ENCODE results near the gene DFFA.

DNA sequence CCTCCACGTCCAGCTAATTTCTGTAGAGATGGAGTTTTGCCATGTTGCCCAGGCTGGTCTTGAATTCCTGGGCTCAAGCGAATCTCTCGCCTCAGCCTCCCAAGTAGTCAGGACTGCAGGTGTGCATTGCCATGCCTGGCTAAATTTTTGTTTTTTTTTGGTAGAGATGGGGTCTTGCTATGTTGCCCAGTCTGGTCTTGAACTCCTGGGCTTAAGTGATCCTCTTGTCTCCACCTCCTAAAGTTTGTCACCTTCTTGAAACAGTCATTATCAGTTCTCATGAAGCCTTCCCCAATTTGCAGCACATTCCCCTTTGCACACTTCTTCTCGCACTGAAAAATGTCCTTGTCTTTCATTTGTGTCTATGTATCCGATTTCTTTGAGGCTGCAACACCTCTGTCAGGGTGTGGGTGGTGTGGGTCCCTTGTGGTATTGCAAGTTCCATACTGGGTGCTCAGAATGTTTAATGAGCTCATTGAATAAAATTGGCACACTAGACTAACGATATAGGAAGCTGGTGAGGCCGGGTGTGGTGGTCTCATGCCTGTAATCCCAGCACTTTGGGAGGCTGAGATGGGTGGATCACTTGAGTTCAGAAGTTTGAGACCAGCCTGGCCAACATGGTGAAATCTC lies 25.4 kb downstream of the DFFA start:
- no peak for TF ChIP-seq SMAD3 (CRISPR knock-in tag; IDR thresholded peaks at IDR 0.05; ENCODE audit: borderline replicate concordance)
- TF ChIP-seq, protein P1, sequence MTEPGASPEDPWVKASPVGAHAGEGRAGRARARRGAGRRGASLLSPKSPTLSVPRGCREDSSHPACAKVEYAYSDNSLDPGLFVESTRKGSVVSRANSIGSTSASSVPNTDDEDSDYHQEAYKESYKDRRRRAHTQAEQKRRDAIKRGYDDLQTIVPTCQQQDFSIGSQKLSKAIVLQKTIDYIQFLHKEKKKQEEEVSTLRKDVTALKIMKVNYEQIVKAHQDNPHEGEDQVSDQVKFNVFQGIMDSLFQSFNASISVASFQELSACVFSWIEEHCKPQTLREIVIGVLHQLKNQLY (CRISPR knock-in tag; IDR thresholded peaks at IDR 0.05): no peak
- TF ChIP-seq ESRRA (CRISPR knock-in tag; IDR thresholded peaks at IDR 0.05; ENCODE audit: borderline replicate concordance): no peak

Data from WTC11 (cell line).